WTC11 (cell line): ENCODE data around the gene LPP. TPM values are rescaled to one million over a fixed set of nuclear protein-coding genes. Genes with fewer than 3 reads are reported as not detected.

Source experiments
- ATAC-seq: fragments of 200-7000 bp; cut with Tn5 transposase; 2 replicates; pipeline ENCODE4 v1.10.0; 2021; ENCODE audit warnings: mild to moderate bottlenecking, moderate library complexity
- CTCF ChIA-PET: fragments of 300-600 bp; sonication (Branson Sonifier 250); formaldehyde crosslinking; loops from one replicate; lab custom pipeline; 2021; ENCODE audit warnings: antibody characterized with exemption; lab: Charles Lee
- POLR2A ChIA-PET: fragments of 350-600 bp; sonication (Branson Sonifier 250); formaldehyde crosslinking; loops from one replicate; lab custom pipeline; 2021; ENCODE audit warnings: antibody characterized with exemption; lab: Charles Lee
- DNase-seq: peaks from one replicate; pipeline ENCODE4 v3.0.0; 2021; ENCODE audit warnings: low spot score
- H3K27ac Mint-ChIP-seq: 2 replicates; pipeline ENCODE4 v1.8.0; 2021; ENCODE audit warnings: mixed read lengths
- H3K27me3 Mint-ChIP-seq: 2 replicates; pipeline ENCODE4 v1.8.0; 2021; ENCODE audit warnings: low read depth, mild to moderate bottlenecking, moderate library complexity, mixed read lengths
- H3K36me3 Mint-ChIP-seq: 2 replicates; pipeline ENCODE4 v1.8.0; 2021; ENCODE audit warnings: mixed read lengths
- H3K4me1 Mint-ChIP-seq: 2 replicates; pipeline ENCODE4 v1.8.0; 2022; ENCODE audit warnings: mixed read lengths
- H3K4me3 Mint-ChIP-seq: 2 replicates; pipeline ENCODE4 v1.8.0; 2021; ENCODE audit warnings: mild to moderate bottlenecking, moderate library complexity, mixed read lengths
- H3K9me3 Mint-ChIP-seq: 2 replicates; pipeline ENCODE4 v1.8.0; 2021; ENCODE audit warnings: mixed read lengths
- ARID4B ChIP-seq: sonication (generic); formaldehyde crosslinking; IDR thresholded peaks from 2 replicates; pipeline ENCODE4 v1.8.0; 2023; ENCODE audit warnings: missing genetic modification reagents, mild to moderate bottlenecking, borderline replicate concordance
- ATF1 ChIP-seq: sonication (generic); formaldehyde crosslinking; IDR thresholded peaks from 2 replicates; pipeline ENCODE4 v1.8.1; 2023; ENCODE audit warnings: mild to moderate bottlenecking, moderate library complexity, missing genetic modification reagents
- E2F1 ChIP-seq: sonication (generic); formaldehyde crosslinking; IDR thresholded peaks from 2 replicates; pipeline ENCODE4 v1.8.0; 2022; ENCODE audit warnings: mild to moderate bottlenecking, missing genetic modification reagents
- FOXJ3 ChIP-seq: sonication (generic); formaldehyde crosslinking; IDR thresholded peaks from 2 replicates; pipeline ENCODE4 v1.9.0; 2021; ENCODE audit warnings: missing genetic modification reagents, mild to moderate bottlenecking, borderline replicate concordance
- GABPB1 ChIP-seq: sonication (generic); formaldehyde crosslinking; IDR thresholded peaks from 2 replicates; pipeline ENCODE4 v1.8.1; 2023; ENCODE audit warnings: mild to moderate bottlenecking, missing genetic modification reagents
- MLX ChIP-seq: sonication (generic); formaldehyde crosslinking; IDR thresholded peaks from 2 replicates; pipeline ENCODE4 v1.8.1; 2023; ENCODE audit warnings: mild to moderate bottlenecking, missing genetic modification reagents, moderate library complexity
- NFYB ChIP-seq: sonication (generic); formaldehyde crosslinking; conservative IDR thresholded peaks from 2 replicates; pipeline ENCODE4 v1.8.0; 2022; ENCODE audit warnings: low read depth, missing genetic modification reagents
- NR3C1 ChIP-seq: sonication (generic); formaldehyde crosslinking; conservative IDR thresholded peaks from 2 replicates; pipeline ENCODE4 v1.8.1; 2023; ENCODE audit warnings: low read depth, mild to moderate bottlenecking, missing genetic modification reagents
- PRRX2 ChIP-seq: fragments of 250-450 bp; sonication (Bioruptor Pico); IDR thresholded peaks from 2 replicates; pipeline ENCODE4 v1.8.0; 2021; ENCODE audit warnings: mild to moderate bottlenecking
- SMAD4 ChIP-seq: sonication (generic); formaldehyde crosslinking; IDR thresholded peaks from 2 replicates; pipeline ENCODE4 v1.8.0; 2022; ENCODE audit warnings: mild to moderate bottlenecking, missing genetic modification reagents
- TCF7 ChIP-seq: sonication (generic); formaldehyde crosslinking; IDR thresholded peaks from 2 replicates; pipeline ENCODE4 v1.8.0; 2022; ENCODE audit warnings: mild to moderate bottlenecking, low read depth, missing genetic modification reagents, moderate library complexity
- TEAD1 ChIP-seq: sonication (generic); formaldehyde crosslinking; IDR thresholded peaks from 2 replicates; pipeline ENCODE4 v1.8.0; 2022; ENCODE audit warnings: mild to moderate bottlenecking, missing genetic modification reagents
- TEAD4 ChIP-seq: sonication (generic); formaldehyde crosslinking; IDR thresholded peaks from 2 replicates; pipeline ENCODE4 v1.8.0; 2022; ENCODE audit warnings: mild to moderate bottlenecking, missing genetic modification reagents
- ZNF532 ChIP-seq: fragments of 250-450 bp; sonication (Bioruptor Pico); IDR thresholded peaks from 2 replicates; pipeline ENCODE4 v1.9.0; 2021; ENCODE audit warnings: mild to moderate bottlenecking, borderline replicate concordance
- ZNF671 ChIP-seq: fragments of 250-450 bp; sonication (Bioruptor Pico); IDR thresholded peaks from 2 replicates; pipeline ENCODE4 v1.8.0; 2021; ENCODE audit warnings: mild to moderate bottlenecking
- total RNA-seq: library from RNA; stranded (reverse); gene quantifications from 3 replicates; pipeline ENCODE4 v1.2.3, GENCODE V29; 2021
- TF ChIP-seq, protein P1 (sequence below): sonication (generic); formaldehyde crosslinking; IDR thresholded peaks from 2 replicates; pipeline ENCODE4 v1.8.1; 2022; ENCODE audit warnings: mild to moderate bottlenecking, moderate library complexity, missing genetic modification reagents
- TF ChIP-seq, protein P2 (sequence below): sonication (generic); formaldehyde crosslinking; IDR thresholded peaks from 2 replicates; pipeline ENCODE4 v1.8.1; 2022; ENCODE audit warnings: mild to moderate bottlenecking, missing genetic modification reagents, moderate library complexity, borderline replicate concordance

Gene LPP
- total RNA-seq, 1 experiment from 2014 or later = 49.6 TPM

DNA sequence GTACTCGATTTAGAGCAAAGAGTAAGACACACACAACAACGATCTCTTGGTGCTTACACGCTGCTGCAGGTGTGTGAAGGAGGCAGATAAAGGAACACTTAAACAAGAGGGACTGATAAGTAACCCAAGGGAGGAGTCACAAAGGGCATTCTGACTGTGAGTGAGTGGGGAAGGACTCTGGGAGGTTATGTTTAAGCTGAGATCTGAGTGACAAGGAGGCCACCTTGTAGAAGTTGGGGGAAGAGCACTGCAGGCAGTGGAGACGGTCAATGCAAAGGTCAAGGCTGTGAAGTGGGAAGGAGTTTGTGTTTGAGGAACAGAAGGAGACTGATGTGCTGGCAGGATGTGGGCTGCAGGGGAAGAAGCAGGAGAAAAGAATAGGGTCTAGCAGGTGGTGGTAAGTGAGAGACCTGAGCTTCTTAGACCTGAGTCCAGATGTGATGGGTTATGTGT, 63.1 kb downstream of the LPP start (continued):
- TF ChIP-seq GABPB1 (no peak), ZNF671 (no peak), NFYB (CRISPR knock-in tag) (no peak), PRRX2 (CRISPR knock-in tag) (no peak), ARID4B (CRISPR knock-in tag) (no peak), ZNF532 (CRISPR knock-in tag) (no peak), TEAD1 (CRISPR knock-in tag) (no peak), TEAD4 (CRISPR knock-in tag) (no peak)
- TF ChIP-seq, protein P1, sequence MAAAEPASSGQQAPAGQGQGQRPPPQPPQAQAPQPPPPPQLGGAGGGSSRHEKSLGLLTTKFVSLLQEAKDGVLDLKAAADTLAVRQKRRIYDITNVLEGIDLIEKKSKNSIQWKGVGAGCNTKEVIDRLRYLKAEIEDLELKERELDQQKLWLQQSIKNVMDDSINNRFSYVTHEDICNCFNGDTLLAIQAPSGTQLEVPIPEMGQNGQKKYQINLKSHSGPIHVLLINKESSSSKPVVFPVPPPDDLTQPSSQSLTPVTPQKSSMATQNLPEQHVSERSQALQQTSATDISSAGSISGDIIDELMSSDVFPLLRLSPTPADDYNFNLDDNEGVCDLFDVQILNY (CRISPR knock-in tag) = no peak

GRCh38 chr3:188217726-188218125, 63.8 kb downstream of the LPP start:
- ATAC-seq (peak; percentile 24; the same call in 1 of the 2 replicates), DNase-seq (no peak)
- POLR2A ChIA-PET = interaction anchor here (0.8 to 1.2 kb wide), 2 partner anchors 472 to 478 kb away, joined by 3 to 4 read pairs; partner anchors contain the start of gene BCL6
- Mint-ChIP-seq H3K9me3 (0 out of 2 replicates have a peak, but pooled peaks cover 4% of the 10 kb centered on the region), H3K27ac (no peak overlapping the region), H3K27me3 (no peaks in the 10 kb centered on the region), H3K4me3 (no peak overlapping the region), H3K36me3 (no peaks in the 10 kb centered on the region), H3K4me1 (peaks cover 27% of the 10 kb centered on the region)
- CTCF ChIA-PET = interaction anchor here (1.0 to 1.5 kb wide), 2 partner anchors 10 to 11 kb away, joined by 5 read pairs; no protein-coding TSS in a partner anchor
- TF ChIP-seq E2F1 (CRISPR knock-in tag) = no peak
- TF ChIP-seq ATF1 (CRISPR knock-in tag) = no peak
- TF ChIP-seq ZNF532 (CRISPR knock-in tag) = no peak
- no peak for TF ChIP-seq NFYB (CRISPR knock-in tag)
- TF ChIP-seq, protein P2, sequence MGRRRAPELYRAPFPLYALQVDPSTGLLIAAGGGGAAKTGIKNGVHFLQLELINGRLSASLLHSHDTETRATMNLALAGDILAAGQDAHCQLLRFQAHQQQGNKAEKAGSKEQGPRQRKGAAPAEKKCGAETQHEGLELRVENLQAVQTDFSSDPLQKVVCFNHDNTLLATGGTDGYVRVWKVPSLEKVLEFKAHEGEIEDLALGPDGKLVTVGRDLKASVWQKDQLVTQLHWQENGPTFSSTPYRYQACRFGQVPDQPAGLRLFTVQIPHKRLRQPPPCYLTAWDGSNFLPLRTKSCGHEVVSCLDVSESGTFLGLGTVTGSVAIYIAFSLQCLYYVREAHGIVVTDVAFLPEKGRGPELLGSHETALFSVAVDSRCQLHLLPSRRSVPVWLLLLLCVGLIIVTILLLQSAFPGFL (CRISPR knock-in tag) = no peak
- no peak for TF ChIP-seq FOXJ3 (CRISPR knock-in tag)
- no peak for TF ChIP-seq SMAD4 (CRISPR knock-in tag)
- TF ChIP-seq NR3C1 (CRISPR knock-in tag) = no peak
- no peak for TF ChIP-seq TCF7 (CRISPR knock-in tag)
- TF ChIP-seq MLX (CRISPR knock-in tag) = no peak
